ENCODE data around the gene ABLIM2. TPM values are rescaled to one million over a fixed set of nuclear protein-coding genes. Genes with fewer than 3 reads are reported as not detected.

The ABLIM2 gene
- total and polyA plus RNA-seq, 10 of the 15 experiments (the other 5 are each of a cell fraction or from before 2014, with no cell fraction given) = 0.03 to 0.15 (median 0.05) TPM; not detected in 7

GRCh38 chr4:8118531-8118930 is 40.1 kb downstream of the ABLIM2 start:
- WGBS (ENCODE audit: insufficient coverage, insufficient replicate concordance, low lambda C conversion rate, missing lambda C conversion rate) = 9% methylated on average over 6 of the region's 6 CpGs

More at GRCh38 chr4:8118531-8118930, 40.1 kb downstream of the ABLIM2 start:
- Histone ChIP-seq H4K20me1 (ENCODE audit: control insufficient read depth, insufficient read depth) (no peaks in the 10 kb centered on the region), H3K36me3 (ENCODE audit: control insufficient read depth in 2 of 2, insufficient read depth in 2 of 2, low read length in 1 of 2) (no peaks in the 10 kb centered on the region), H3K27me3 (replicated peaks in 1 of 2; ENCODE audit: control insufficient read depth in 2 of 2, insufficient read depth in 2 of 2, low read length in 1 of 2) (no peaks in the 10 kb centered on the region), H3K27ac (ENCODE audit: control insufficient read depth, insufficient read depth) (no peak overlapping the region), H3K4me1 (ENCODE audit: control insufficient read depth, insufficient read depth, low read length) (no peaks in the 10 kb centered on the region), H3K9ac (ENCODE audit: control insufficient read depth, insufficient read depth, low read length) (no peak overlapping the region), H3K4me3 (no peak overlapping the region), H3K79me2 (ENCODE audit: control insufficient read depth, insufficient read depth, low read length) (no peaks in the 10 kb centered on the region), H3K9me3 (replicated peaks; ENCODE audit: control insufficient read depth, insufficient read depth, low read length) (no peaks in the 10 kb centered on the region), H2AFZ (ENCODE audit: control insufficient read depth, low read depth, low read length) (no peak overlapping the region), H3K4me2 (ENCODE audit: control insufficient read depth, insufficient read depth) (no peak overlapping the region)
- POLR2A ChIA-PET = no interaction called here
- in situ Hi-C loops (cut with MboI) = no loop called here
- ATAC-seq (no peak), DNase-seq (ENCODE audit: low read depth, low spot score) (no peak), FAIRE-seq (no peak)
- CTCF ChIA-PET = no interaction called here
- RAD21 ChIA-PET (ENCODE audit: unreplicated experiment) = no interaction called here
- SMC1A ChIA-PET (ENCODE audit: uncharacterized antibody, unreplicated experiment) = no interaction called here
- no TSS peak for BruUV-seq (replicated peaks)
- intact Hi-C loops (cut with micrococcal nuclease; ENCODE audit: unreplicated experiment) = no loop called here
- no peak for TF ChIP-seq ZNF217 (IDR thresholded peaks at IDR 0.05)
- TF ChIP-seq BHLHE40 (IDR thresholded peaks at IDR 0.05; ENCODE audit: borderline replicate concordance in 1 of 2, low read depth in 2 of 2, low read length in 1 of 2) = no peak
- no peak for TF ChIP-seq FOS (IDR thresholded peaks at IDR 0.05; ENCODE audit: borderline replicate concordance, extremely low read depth, insufficient read length)
- no peak for TF ChIP-seq E2F8 (IDR thresholded peaks at IDR 0.05; ENCODE audit: low read depth, partially characterized antibody)
- TF ChIP-seq E2F4 (IDR thresholded peaks at IDR 0.05; ENCODE audit: low read depth, low read length) = no peak
- no peak for TF ChIP-seq KLF5 (IDR thresholded peaks at IDR 0.05; ENCODE audit: partially characterized antibody)
- TF ChIP-seq IRF4 (IDR thresholded peaks at IDR 0.05; ENCODE audit: low read depth, low read length) = no peak
- TF ChIP-seq HSF1 (IDR thresholded peaks at IDR 0.05; ENCODE audit: low read depth, low read length) = no peak
